ENCODE results near the gene IQCN.

IQCN gene

DNA sequence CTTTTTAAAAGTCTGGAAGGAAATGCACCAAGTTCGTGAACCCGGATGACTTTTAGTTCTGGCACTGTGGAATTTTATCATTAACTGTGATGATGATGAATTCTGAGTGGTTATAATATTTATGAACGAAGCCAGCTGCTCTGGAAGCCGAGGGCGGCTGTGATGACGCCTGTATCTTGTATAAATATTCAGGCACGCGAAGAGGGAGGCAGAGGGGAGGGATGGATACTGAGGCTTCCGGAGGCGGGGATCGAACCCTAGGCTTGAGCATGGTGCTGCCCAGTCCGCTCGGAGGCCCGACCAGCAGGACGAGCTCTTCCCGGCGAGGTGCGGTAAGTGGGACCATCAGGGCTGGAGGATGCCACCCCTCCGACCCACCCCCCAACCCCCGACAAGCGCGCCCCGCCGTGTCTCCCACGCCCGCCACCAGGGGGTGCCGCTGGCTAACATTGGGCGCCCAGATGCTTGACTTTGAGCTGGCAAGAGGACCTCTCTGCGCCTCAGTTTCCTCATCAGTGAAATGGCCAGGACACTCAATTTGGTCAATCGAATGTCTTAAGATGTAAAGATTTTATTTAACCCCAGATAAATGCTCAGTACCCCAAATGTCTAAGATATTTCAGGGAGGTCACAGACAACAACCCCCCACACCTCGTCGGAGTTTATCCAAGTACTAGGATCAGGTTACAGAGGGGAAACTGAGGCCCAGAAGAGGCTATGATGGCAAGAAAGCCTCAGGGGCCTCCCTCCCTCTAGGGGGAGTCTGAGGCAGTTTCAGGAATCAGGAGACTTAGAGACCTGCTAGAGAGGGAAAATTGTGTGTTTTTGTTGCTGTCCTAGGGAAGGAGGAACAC lies 65.9 kb downstream of the IQCN start:
- peak; percentile 57 to 66 for DNase-seq

Measured in stimulated activated CD4-positive, alpha-beta T cell treated with anti-CD3 and anti-CD28 coated beads, Interleukin-2, amount 100 ng/mL, for 48 hours (primary cell).